Kidney epithelial cell (primary cell): ENCODE results near the gene TFAM. TPM values are rescaled to one million over a fixed set of nuclear protein-coding genes. Genes with fewer than 3 reads are reported as not detected.

Source experiments
- DNase-seq: peaks from one replicate; pipeline ENCODE4 v3.0.0-alpha.2; 2010; ENCODE audit warnings: low read depth
- H3K27me3 ChIP-seq: 2 replicates; pipeline ENCODE4 v1.6.0; 2011; ENCODE audit warnings: low read length; ENCODE audit not compliant: control insufficient read depth, insufficient read depth
- H3K36me3 ChIP-seq: 2 replicates; pipeline ENCODE4 v1.5.1; 2011; ENCODE audit warnings: low read length; ENCODE audit not compliant: control insufficient read depth, insufficient read depth
- H3K4me3 ChIP-seq: 2 replicates; pipeline ENCODE4 v1.5.1; 2011; ENCODE audit warnings: low read depth, mild to moderate bottlenecking, control low read depth, low read length
- total RNA-seq: library from RNA; depleted of rRNA; stranded (reverse); fragments of >200 nt; gene quantifications from 2 replicates; pipeline ENCODE4 v1.2.3, GENCODE V29; 2015
- TF ChIP-seq, protein P1 (sequence below): IDR thresholded peaks from 2 replicates; pipeline ENCODE4 v1.5.1; 2011; ENCODE audit warnings: mild to moderate bottlenecking, moderate library complexity, low read length, control low read depth, inconsistent platforms; ENCODE audit not compliant: insufficient read depth, poor library complexity, severe bottlenecking

Gene TFAM
- total RNA-seq, 1 donor from 2014 or later = 32.4 TPM

DNA sequence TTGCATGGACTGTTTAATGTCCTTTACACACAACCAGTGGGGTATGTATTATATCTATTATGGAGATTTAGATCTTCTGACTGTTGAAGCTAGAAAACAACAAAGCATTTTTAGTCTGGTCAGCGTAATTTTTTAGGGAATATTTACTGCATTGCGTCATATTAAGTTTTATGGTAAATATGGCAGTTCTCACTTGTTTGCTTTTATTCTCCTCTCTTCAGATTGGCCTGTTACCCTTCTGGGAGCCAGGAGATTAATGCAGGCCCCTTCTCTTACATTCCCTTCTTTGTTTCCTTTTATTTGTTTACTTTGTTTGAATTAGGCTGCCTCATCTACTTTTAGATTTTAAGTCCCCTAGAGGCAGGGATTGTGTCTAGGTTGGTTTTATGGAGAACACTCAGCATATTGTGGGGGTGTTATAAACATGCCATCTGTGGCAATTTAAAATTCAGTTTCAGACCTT lies 36.6 kb upstream of the TFAM start:
- Histone ChIP-seq H3K27me3 (no peaks in the 10 kb centered on the region), H3K36me3 (no peaks in the 10 kb centered on the region), H3K4me3 (no peak overlapping the region)
- DNase-seq = no peak
- TF ChIP-seq, protein P1, sequence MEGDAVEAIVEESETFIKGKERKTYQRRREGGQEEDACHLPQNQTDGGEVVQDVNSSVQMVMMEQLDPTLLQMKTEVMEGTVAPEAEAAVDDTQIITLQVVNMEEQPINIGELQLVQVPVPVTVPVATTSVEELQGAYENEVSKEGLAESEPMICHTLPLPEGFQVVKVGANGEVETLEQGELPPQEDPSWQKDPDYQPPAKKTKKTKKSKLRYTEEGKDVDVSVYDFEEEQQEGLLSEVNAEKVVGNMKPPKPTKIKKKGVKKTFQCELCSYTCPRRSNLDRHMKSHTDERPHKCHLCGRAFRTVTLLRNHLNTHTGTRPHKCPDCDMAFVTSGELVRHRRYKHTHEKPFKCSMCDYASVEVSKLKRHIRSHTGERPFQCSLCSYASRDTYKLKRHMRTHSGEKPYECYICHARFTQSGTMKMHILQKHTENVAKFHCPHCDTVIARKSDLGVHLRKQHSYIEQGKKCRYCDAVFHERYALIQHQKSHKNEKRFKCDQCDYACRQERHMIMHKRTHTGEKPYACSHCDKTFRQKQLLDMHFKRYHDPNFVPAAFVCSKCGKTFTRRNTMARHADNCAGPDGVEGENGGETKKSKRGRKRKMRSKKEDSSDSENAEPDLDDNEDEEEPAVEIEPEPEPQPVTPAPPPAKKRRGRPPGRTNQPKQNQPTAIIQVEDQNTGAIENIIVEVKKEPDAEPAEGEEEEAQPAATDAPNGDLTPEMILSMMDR = no peak

DNA sequence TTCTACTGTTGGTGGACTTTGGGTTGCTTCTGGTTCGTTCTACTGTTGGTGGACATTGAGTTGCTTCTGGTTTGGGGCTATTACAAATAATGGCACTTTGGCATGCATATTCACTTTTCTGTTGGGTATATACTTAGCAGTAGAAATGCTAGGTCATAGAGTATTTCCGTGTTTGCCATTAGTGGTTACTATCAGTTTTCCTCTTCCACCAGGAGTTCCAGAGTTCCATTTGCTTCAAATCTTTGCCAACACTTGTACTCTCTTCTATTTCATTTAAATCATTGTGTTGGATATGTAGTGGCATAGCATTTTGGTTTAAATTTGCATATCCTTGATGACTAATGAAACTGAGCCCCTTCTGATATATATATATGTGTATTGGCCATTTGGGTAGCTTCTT lies 35.2 kb upstream of the TFAM start:
- Histone ChIP-seq H3K27me3 (no peaks in the 10 kb centered on the region), H3K4me3 (no peak overlapping the region), H3K36me3 (no peaks in the 10 kb centered on the region)
- DNase-seq = no peak
- TF ChIP-seq, protein P1 = no peak

DNA sequence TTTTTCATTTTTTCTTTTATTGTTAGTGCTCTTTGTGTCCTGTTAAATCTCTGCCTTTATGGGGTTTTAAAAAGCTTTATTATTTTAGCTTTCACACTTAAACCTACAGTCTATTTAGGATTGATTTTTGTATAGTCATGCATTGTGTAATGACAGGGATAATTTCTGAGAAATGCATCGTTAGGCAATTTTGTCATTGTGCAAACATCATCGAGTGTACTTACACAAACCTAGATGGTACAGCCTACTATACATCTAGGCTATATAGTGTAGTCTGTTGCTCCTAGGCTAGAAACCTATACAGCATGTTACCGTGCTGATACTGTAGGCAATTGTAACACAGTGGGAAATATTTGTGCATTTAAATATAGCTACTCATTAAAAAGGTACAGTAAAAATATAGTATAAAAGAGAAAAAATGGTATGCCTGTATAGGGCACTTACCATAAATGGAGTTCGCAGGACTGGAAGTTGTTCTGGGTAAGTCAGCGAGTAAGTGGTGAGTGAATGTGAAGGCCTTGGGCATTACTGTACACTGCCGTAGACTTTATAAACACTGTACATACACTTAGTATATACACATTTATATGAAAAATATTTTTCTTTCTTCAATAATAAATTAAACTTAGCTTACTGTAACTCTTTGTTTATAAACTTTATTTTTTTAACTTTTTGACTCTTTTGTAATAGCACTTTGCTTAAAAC lies 34.4 kb upstream of the TFAM start:
- Histone ChIP-seq H3K36me3 (no peaks in the 10 kb centered on the region), H3K27me3 (no peaks in the 10 kb centered on the region), H3K4me3 (no peak overlapping the region)
- DNase-seq = no peak
- TF ChIP-seq, protein P1 = no peak

DNA sequence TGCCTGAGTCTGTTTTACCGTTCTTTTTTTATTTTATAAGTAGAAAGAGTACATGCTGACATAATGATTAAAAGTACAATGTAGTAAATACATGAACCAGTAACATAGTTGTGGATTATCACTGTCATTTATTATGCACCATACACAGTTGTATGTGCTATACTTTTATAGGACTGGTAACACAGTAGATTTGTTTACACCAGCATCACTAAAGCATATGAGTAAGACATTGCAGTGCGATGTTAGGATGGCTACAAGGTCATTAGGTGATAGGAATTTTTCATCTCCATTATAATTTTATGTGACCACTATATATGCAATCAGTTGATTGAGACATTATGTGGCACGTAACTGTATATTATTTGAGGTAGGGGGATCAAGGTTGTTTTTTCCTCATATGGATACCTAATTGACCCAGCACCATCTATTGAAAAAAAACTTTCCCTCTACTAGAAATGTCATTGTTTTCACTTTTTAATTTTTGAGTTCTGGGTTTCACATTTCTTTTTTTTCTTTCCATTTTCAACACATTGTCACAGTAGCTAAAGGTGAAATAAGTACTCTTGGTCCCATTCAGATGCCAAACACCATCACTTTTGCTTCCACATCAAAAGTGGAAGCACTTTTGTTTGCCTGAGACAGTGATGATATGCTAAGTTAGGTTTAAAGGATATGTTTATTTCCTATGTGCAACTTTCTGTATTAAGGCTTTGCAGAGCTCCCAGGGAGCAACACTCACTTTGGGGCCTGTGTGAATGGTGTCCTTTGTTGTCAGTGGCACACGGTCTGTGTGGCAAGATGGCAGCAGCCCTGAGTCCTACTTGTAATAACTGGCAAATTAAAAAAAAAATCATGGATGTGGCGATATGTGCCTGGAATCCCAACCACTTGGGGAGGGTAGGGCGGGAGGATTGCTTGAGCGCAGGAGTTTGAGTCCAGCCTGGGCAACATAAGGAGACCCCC lies 33.3 kb upstream of the TFAM start:
- DNase-seq = no peak
- TF ChIP-seq, protein P1 = no peak
- Histone ChIP-seq H3K4me3 (no peak overlapping the region), H3K27me3 (no peaks in the 10 kb centered on the region), H3K36me3 (no peaks in the 10 kb centered on the region)

DNA sequence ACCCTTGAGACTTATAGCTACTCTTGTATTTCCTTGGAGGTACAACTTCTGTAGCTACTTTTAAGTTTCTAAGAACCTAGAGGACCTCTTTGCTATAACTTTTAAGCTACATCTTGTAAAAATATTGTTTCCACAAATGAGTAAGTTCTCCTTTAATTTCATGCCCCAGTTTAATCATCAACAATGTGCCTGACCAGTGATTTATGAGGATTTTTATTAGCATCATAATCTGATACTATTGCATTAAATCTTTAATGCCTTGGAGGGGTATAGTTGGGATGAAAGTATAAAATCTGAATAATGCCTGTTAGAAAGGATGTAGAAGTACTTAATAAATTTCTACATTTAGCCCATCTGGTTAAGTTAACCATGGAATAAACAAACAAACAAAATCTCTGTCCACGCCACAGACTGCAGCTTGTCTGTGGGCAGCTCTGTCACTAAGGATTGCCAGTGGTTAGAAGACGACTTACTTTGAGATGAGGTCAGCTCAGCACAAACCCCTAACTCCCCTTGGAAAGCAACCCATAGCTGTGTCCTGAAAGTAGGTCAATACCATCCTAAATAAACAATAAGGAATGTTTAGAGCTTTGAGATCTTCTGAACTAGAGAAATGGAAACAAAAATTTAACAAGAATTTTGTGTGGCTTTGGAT lies 32.1 kb upstream of the TFAM start:
- DNase-seq = no peak
- H3K27me3 ChIP-seq = no peaks in the 10 kb centered on the region
- TF ChIP-seq, protein P1 = no peak
- no peaks in the 10 kb centered on the region for H3K36me3 ChIP-seq
- no peak overlapping the region for H3K4me3 ChIP-seq
